ENCODE results near the gene EMD.

EMD gene

DNA sequence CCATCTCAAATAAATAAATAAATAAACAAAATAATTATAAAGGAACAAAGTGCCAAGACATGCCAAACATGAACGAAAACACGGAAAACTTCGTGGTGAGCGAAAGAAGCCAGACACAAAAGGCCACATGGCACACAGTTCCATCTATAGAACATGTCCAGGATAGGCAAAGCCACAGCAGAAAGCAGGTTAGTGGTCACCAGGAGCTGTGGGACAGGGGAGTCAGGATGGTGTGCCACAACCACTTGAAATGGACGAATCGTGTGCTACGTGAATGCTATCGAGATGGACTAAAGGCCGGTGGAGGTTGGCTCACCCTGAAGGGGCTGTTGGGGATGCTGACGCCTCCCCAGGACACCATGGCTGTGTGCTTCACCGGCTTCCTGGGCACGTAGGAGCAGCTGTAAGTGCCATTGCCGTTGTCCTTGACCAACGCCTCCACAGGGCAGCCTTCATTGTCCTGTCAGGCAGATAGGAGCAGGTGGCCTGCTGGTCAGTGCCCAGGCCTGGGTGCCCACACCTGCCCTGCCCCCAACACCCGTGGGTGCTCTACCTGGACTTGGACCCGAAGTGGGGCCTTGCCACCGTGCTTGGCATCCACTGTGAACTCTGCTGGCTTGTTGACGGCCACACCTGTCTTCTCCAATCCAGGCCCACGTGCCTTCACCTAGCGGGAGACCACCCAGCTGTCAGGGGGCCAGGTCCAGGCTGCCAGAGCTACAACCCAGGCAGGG, 15.2 kb upstream of the EMD start:
- TF ChIP-seq POLR2AphosphoS5 (IDR thresholded peaks at IDR 0.05; ENCODE audit: low read depth, low read length) (no peak), PAX5 (IDR thresholded peaks at IDR 0.05; ENCODE audit: insufficient read depth, low read length, severe bottlenecking) (no peak), POU2F2 (IDR thresholded peaks at IDR 0.05; ENCODE audit: low read depth, low read length) (no peak), SPI1 (IDR thresholded peaks at IDR 0.05; ENCODE audit: low read depth, low read length) (no peak), POLR2A (IDR thresholded peaks at IDR 0.05; ENCODE audit: low read depth, low read length) (no peak), TAF1 (IDR thresholded peaks at IDR 0.05; ENCODE audit: low read depth, low read length) (no peak)
- FAIRE-seq = no peak
- DNase-seq (ENCODE audit: insufficient read length, low spot score) = no peak

DNA sequence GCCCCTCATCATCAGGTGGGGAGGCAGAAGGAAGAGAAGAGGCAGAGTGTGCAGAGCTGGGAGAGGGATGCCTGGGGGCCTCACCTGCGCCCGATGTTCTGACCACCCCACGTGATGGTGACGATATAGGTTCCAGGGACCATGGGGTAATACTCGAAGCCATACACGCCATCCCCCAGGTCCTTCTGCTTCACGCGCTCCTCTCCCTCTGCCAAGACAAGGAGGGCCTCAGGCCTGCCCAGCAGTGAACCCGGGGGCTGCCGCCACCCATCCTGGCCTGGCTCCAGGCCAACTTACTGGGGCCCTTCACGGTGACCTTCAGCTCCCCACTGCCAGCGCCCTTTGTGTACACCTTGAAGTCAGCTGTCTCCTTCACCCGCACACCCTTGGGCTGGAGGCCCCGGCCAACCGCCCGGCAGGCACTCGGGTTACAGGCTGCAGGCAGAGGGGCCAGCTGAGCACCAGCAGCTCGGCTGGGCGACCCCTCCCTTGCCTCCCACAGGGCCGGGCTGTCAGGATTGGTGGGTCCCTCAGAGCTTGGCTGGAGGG, 14.0 kb upstream of the EMD start:
- TF ChIP-seq POLR2AphosphoS5 (IDR thresholded peaks at IDR 0.05; ENCODE audit: low read depth, low read length) (no peak), TAF1 (IDR thresholded peaks at IDR 0.05; ENCODE audit: low read depth, low read length) (no peak), SPI1 (IDR thresholded peaks at IDR 0.05; ENCODE audit: low read depth, low read length) (no peak), POU2F2 (IDR thresholded peaks at IDR 0.05; ENCODE audit: low read depth, low read length) (no peak), PAX5 (IDR thresholded peaks at IDR 0.05; ENCODE audit: insufficient read depth, low read length, severe bottlenecking) (no peak), POLR2A (IDR thresholded peaks at IDR 0.05; ENCODE audit: low read depth, low read length) (no peak)
- DNase-seq (ENCODE audit: insufficient read length, low spot score) (no peak), FAIRE-seq (no peak)

DNA sequence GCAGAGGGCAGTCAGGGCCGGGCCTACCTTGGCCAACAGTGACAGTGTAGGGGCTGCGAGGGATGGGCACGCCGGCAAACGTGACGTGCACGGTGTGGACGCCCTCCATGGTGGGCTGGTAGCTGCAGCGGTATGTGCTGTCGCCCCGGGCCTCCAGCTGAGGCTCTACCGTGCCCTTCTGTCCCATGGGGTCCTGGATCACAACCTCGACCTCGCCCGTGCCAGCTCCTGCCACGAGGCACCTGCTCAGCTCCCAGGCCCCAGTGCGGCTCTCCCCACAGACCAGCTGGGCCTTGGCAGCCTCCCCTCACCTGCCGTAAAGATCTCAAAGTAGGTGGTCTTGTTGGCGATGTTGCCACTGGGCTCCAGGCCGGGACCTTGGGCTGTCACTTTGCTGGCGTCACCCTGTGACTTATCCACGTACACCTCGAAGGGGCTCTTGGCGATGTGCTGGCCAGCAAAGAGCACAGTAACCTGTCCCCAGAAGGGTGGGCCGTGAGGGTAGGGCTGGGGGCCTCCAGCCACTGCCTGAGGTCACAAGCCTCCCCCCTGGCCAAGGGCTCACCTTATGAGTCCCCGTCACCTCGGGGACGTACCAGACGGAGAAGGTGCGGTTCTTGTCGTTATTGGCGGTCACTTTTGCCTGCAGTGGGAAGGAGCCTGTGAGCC, 13.0 kb upstream of the EMD start:
- FAIRE-seq (no peak), DNase-seq (ENCODE audit: insufficient read length, low spot score) (no peak)
- TF ChIP-seq POLR2AphosphoS5 (IDR thresholded peaks at IDR 0.05; ENCODE audit: low read depth, low read length) (no peak), PAX5 (IDR thresholded peaks at IDR 0.05; ENCODE audit: insufficient read depth, low read length, severe bottlenecking) (no peak), TAF1 (IDR thresholded peaks at IDR 0.05; ENCODE audit: low read depth, low read length) (no peak), SPI1 (IDR thresholded peaks at IDR 0.05; ENCODE audit: low read depth, low read length) (no peak), POLR2A (IDR thresholded peaks at IDR 0.05; ENCODE audit: low read depth, low read length) (no peak), POU2F2 (IDR thresholded peaks at IDR 0.05; ENCODE audit: low read depth, low read length) (no peak)

DNA sequence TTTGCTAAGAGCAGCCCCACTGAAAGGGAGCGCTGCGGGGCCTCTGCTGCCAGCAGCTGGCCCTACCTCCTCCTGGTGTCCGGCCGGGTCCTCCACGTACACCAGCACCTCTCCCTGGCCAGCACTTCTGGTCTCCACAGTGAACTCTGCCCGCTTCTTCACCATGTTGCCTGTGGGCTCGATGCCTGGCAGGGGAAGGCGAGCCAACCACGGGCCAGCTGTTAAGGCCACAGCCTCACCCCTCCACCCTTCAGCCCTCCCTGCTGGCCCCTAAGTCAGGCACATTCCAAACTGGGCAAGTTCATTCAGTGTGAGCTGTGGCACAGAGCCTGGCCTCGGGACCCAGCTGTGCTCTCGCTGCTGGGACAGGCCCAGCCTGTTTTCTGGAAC, 12.4 kb upstream of the EMD start:
- DNase-seq (ENCODE audit: insufficient read length, low spot score) (no peak), FAIRE-seq (no peak)
- TF ChIP-seq TAF1 (IDR thresholded peaks at IDR 0.05; ENCODE audit: low read depth, low read length) (no peak), POLR2AphosphoS5 (IDR thresholded peaks at IDR 0.05; ENCODE audit: low read depth, low read length) (no peak)

DNA sequence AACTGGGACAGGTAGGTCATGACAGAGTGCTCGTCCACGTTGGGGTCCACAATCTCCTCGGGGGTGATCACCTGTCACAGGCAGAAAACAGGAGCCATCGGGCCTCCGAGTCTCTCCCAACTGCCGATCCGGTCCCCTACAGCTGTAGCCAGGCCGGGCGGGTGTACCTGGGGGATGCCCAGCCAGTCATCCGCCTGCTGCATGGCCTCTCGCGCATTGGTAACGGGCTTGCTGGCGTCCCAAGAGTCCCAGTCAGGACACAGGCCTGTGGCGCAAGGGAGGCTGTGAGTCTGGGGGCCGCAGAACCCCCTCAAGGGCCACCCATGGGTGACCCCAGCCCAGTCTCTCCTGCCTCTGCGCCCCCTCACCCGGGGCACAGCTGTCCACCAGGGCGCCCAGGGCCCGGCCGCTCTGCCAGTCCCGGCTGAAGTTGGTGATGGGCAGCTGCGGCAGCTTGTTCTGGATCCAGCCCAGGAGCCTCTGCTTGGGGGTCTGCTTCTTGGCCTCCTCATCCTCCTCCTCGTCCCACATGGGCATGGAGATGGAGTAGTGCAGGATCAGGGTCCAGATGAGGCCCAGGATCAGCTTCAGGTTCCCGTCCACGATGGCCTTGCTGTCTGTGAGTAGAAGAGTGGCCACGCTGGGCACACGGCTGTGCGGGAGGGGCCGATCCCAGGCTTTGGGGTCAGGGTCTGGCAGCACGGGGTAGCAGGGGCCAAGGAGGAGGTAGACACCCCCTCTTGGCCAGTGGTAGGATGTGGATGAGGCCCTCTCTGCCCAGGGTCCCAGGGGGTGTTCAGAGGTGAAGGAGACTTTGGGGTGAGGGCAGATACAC, 11.4 kb upstream of the EMD start:
- no peak for DNase-seq (ENCODE audit: insufficient read length, low spot score)
- no peak for TF ChIP-seq PAX5 (IDR thresholded peaks at IDR 0.05; ENCODE audit: insufficient read depth, low read length, severe bottlenecking)
- TF ChIP-seq POLR2AphosphoS5 (IDR thresholded peaks at IDR 0.05; ENCODE audit: low read depth, low read length) = no peak
- no peak for TF ChIP-seq TAF1 (IDR thresholded peaks at IDR 0.05; ENCODE audit: low read depth, low read length)
- TF ChIP-seq POU2F2 (IDR thresholded peaks at IDR 0.05; ENCODE audit: low read depth, low read length) = no peak
- TF ChIP-seq SPI1 (IDR thresholded peaks at IDR 0.05; ENCODE audit: low read depth, low read length) = no peak
- no peak for TF ChIP-seq POLR2A (IDR thresholded peaks at IDR 0.05; ENCODE audit: low read depth, low read length)
- FAIRE-seq = no peak

DNA sequence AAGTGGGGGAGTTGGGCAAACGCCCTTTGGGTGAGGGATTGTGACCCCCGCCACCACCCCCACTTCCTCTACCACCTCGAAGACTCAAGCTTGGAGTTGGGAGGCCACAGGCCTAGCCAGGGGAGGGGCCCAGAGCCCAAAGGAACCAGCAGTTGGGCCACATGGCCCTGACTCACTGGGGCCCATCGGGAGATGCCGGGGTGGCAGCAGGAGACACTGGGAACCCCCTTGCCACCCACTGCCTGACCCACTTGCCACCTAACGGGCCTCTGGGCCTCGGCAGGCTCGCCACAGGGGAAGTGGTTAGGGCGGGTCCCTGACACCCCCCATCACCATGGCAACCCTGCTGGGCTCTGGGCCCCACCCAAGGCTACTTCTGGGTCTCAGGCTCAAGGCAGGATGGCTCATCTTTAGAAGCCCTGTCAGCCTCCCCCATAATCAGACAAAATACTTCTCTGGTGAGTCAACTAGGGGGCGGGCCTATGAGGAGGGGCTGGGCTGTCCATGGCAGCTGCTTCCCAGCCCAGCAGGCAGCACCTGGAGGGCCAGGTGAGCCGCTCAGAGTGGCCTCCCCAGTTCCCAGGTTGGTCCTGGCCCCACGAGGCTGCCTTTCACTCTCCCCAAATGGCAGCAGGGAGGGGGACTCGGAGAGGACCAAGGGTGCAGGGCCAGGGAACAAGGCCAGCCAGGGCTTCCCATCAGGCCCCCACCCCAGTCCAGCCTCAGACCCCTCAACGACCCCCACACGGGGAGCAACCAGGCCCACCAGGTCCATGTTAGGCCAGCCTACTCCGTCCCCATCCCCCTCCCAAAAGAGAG, 10.3 kb upstream of the EMD start:
- DNase-seq (ENCODE audit: insufficient read length, low spot score) (peak; percentile 51), FAIRE-seq (peak; percentile 90)
- peak; percentile 43 for TF ChIP-seq SPI1 (IDR thresholded peaks at IDR 0.05; ENCODE audit: low read depth, low read length)
- no peak for TF ChIP-seq POU2F2 (IDR thresholded peaks at IDR 0.05; ENCODE audit: low read depth, low read length)

DNA sequence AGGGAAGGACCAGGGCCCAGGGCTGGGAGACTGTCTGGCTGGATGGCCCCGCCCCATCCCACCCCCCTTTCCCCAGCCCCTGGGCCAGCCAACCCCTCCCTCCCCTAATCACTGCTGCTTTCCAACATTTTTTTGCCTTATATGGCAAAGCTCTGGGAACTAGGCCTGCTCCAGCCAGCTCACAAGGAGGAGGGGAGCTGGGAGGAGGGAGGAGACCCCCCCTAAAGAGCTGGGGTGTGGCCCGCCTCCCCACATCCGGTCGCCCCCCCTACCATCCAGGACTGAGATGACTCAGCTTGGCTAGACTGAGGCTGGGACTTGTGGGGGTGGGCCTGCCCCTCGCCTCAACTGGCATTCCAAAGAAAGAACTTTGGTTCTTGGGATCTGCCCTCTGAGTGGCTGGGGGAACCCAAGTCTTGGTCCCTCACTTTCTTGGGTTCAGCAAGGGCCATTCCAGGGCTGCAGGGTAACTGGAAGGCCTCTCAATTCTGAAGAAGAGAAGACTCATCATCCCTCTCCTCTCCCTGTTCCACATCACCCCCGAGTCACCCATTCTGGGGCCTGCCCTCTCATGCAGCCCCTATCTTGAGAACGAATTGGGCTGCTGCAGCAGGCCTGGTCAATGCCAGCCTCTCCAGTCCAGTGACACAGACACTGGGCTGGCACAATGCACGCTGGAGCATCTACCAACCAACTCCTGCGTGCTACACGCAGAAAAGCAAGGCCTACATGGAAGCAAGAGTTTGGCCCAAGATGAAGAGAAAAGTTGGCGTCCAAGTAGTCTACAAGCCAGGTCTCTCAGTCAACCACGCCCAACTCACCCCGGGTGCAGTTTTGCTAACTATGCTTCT, 9.4 kb upstream of the EMD start:
- no peak for DNase-seq (ENCODE audit: insufficient read length, low spot score)

More for the DNA sequence above, 9.4 kb upstream of the EMD start:
- TF ChIP-seq POLR2A (IDR thresholded peaks at IDR 0.05; ENCODE audit: low read depth, low read length) (no peak), POU2F2 (IDR thresholded peaks at IDR 0.05; ENCODE audit: low read depth, low read length) (no peak), SPI1 (IDR thresholded peaks at IDR 0.05; ENCODE audit: low read depth, low read length) (no peak), PAX5 (IDR thresholded peaks at IDR 0.05; ENCODE audit: insufficient read depth, low read length, severe bottlenecking) (no peak), TAF1 (IDR thresholded peaks at IDR 0.05; ENCODE audit: low read depth, low read length) (no peak), POLR2AphosphoS5 (IDR thresholded peaks at IDR 0.05; ENCODE audit: low read depth, low read length) (no peak)
- peak; percentile 76 for FAIRE-seq

All from GM12891 (cell line).